ENCODE results near the gene UBL3.

- no peak for TF ChIP-seq CTCF (conservative IDR thresholded peaks at IDR 0.05; ENCODE audit: low read depth, low read length)
- TF ChIP-seq EZH2 (IDR thresholded peaks at IDR 0.05; ENCODE audit: borderline replicate concordance, low read depth, low read length, poor library complexity, severe bottlenecking) = no peak
These were observed 98.2 kb downstream of the UBL3 start for GRCh38 chr13:29752175-29752574.

Measured in A673 (cell line).